Measurements from ENCODE around the gene LAMA2.

The LAMA2 gene

GRCh38 chr6:129099696-129100095 is 216.8 kb downstream of the LAMA2 start:
- Histone ChIP-seq H3K36me3 (ENCODE audit: insufficient read depth, low read length) (no peaks in the 10 kb centered on the region), H3K4me1 (ENCODE audit: insufficient read depth, low read length) (no peaks in the 10 kb centered on the region), H3K9ac (ENCODE audit: low read depth, low read length) (no peak overlapping the region), H3K9me3 (ENCODE audit: control insufficient read depth, insufficient read depth, low read length) (no peaks in the 10 kb centered on the region)

GRCh38 chr6:129100164-129100563 is 217.2 kb downstream of the LAMA2 start:
- Histone ChIP-seq H3K9ac (ENCODE audit: low read depth, low read length) (no peak overlapping the region), H3K4me1 (ENCODE audit: insufficient read depth, low read length) (peaks cover 3% of the 10 kb centered on the region; the same call in 1 of the 2 replicates), H3K36me3 (ENCODE audit: insufficient read depth, low read length) (no peaks in the 10 kb centered on the region), H3K9me3 (ENCODE audit: control insufficient read depth, insufficient read depth, low read length) (no peaks in the 10 kb centered on the region)

- H3K9ac ChIP-seq (ENCODE audit: low read depth, low read length), result no peak overlapping the region
- no peaks in the 10 kb centered on the region for H3K36me3 ChIP-seq (ENCODE audit: insufficient read depth, low read length)
- H3K4me1 ChIP-seq (ENCODE audit: insufficient read depth, low read length), result peaks cover 14% of the 10 kb centered on the region
- H3K9me3 ChIP-seq (ENCODE audit: control insufficient read depth, insufficient read depth, low read length), result no peaks in the 10 kb centered on the region
Measured at GRCh38 chr6:129102741-129103140, 219.8 kb downstream of the LAMA2 start.

- no peaks in the 10 kb centered on the region for H3K36me3 ChIP-seq (ENCODE audit: insufficient read depth, low read length)
- no peak overlapping the region for H3K9ac ChIP-seq (ENCODE audit: low read depth, low read length)
- H3K9me3 ChIP-seq (ENCODE audit: control insufficient read depth, insufficient read depth, low read length), result no peaks in the 10 kb centered on the region
- peaks cover 14% of the 10 kb centered on the region for H3K4me1 ChIP-seq (ENCODE audit: insufficient read depth, low read length)
Measured at GRCh38 chr6:129104131-129104530, 221.2 kb downstream of the LAMA2 start.

GRCh38 chr6:129104560-129104959 is 221.6 kb downstream of the LAMA2 start:
- Histone ChIP-seq H3K9me3 (ENCODE audit: control insufficient read depth, insufficient read depth, low read length) (no peaks in the 10 kb centered on the region), H3K36me3 (ENCODE audit: insufficient read depth, low read length) (no peaks in the 10 kb centered on the region), H3K9ac (ENCODE audit: low read depth, low read length) (no peak overlapping the region), H3K4me1 (ENCODE audit: insufficient read depth, low read length) (peaks cover 14% of the 10 kb centered on the region)

- Histone ChIP-seq H3K36me3 (ENCODE audit: insufficient read depth, low read length) (no peaks in the 10 kb centered on the region), H3K9ac (ENCODE audit: low read depth, low read length) (no peak overlapping the region), H3K9me3 (ENCODE audit: control insufficient read depth, insufficient read depth, low read length) (no peaks in the 10 kb centered on the region), H3K4me1 (ENCODE audit: insufficient read depth, low read length) (peaks cover 14% of the 10 kb centered on the region)
Measured at GRCh38 chr6:129105035-129105434, 222.1 kb downstream of the LAMA2 start.

GRCh38 chr6:129105793-129106192 is 222.9 kb downstream of the LAMA2 start:
- Histone ChIP-seq H3K9me3 (ENCODE audit: control insufficient read depth, insufficient read depth, low read length) (no peaks in the 10 kb centered on the region), H3K36me3 (ENCODE audit: insufficient read depth, low read length) (no peaks in the 10 kb centered on the region), H3K9ac (ENCODE audit: low read depth, low read length) (no peak overlapping the region), H3K4me1 (ENCODE audit: insufficient read depth, low read length) (peaks cover 14% of the 10 kb centered on the region)

GRCh38 chr6:129108337-129108736 is 225.4 kb downstream of the LAMA2 start:
- Histone ChIP-seq H3K4me1 (ENCODE audit: insufficient read depth, low read length) (peaks cover 14% of the 10 kb centered on the region), H3K9ac (ENCODE audit: low read depth, low read length) (no peak overlapping the region), H3K9me3 (ENCODE audit: control insufficient read depth, insufficient read depth, low read length) (no peaks in the 10 kb centered on the region), H3K36me3 (ENCODE audit: insufficient read depth, low read length) (no peaks in the 10 kb centered on the region)

GRCh38 chr6:129110690-129111343 is 227.9 kb downstream of the LAMA2 start:
- no peaks in the 10 kb centered on the region for H3K9me3 ChIP-seq (ENCODE audit: control insufficient read depth, insufficient read depth, low read length)
- no peak overlapping the region for H3K9ac ChIP-seq (ENCODE audit: low read depth, low read length)
- no peaks in the 10 kb centered on the region for H3K36me3 ChIP-seq (ENCODE audit: insufficient read depth, low read length)
- H3K4me1 ChIP-seq (ENCODE audit: insufficient read depth, low read length), result peaks cover 5% of the 10 kb centered on the region

GRCh38 chr6:129111346-129111745 is 228.4 kb downstream of the LAMA2 start:
- no peaks in the 10 kb centered on the region for H3K9me3 ChIP-seq (ENCODE audit: control insufficient read depth, insufficient read depth, low read length)
- H3K4me1 ChIP-seq (ENCODE audit: insufficient read depth, low read length), result peaks cover 5% of the 10 kb centered on the region
- H3K36me3 ChIP-seq (ENCODE audit: insufficient read depth, low read length), result no peaks in the 10 kb centered on the region
- no peak overlapping the region for H3K9ac ChIP-seq (ENCODE audit: low read depth, low read length)

- Histone ChIP-seq H3K36me3 (ENCODE audit: insufficient read depth, low read length) (no peaks in the 10 kb centered on the region), H3K4me1 (ENCODE audit: insufficient read depth, low read length) (peaks cover 5% of the 10 kb centered on the region; the same call in 1 of the 2 replicates), H3K9ac (ENCODE audit: low read depth, low read length) (no peak overlapping the region), H3K9me3 (ENCODE audit: control insufficient read depth, insufficient read depth, low read length) (no peaks in the 10 kb centered on the region)
Measured at GRCh38 chr6:129111853-129112252, 228.9 kb downstream of the LAMA2 start.

- no peak overlapping the region for H3K9ac ChIP-seq (ENCODE audit: low read depth, low read length)
- no peaks in the 10 kb centered on the region for H3K9me3 ChIP-seq (ENCODE audit: control insufficient read depth, insufficient read depth, low read length)
- H3K4me1 ChIP-seq (ENCODE audit: insufficient read depth, low read length), result no peaks in the 10 kb centered on the region
- H3K36me3 ChIP-seq (ENCODE audit: insufficient read depth, low read length), result no peaks in the 10 kb centered on the region
Measured at GRCh38 chr6:129112591-129112990, 229.7 kb downstream of the LAMA2 start.

GRCh38 chr6:129113637-129114036 is 230.7 kb downstream of the LAMA2 start:
- H3K9ac ChIP-seq (ENCODE audit: low read depth, low read length), result no peak overlapping the region
- no peaks in the 10 kb centered on the region for H3K36me3 ChIP-seq (ENCODE audit: insufficient read depth, low read length)
- no peaks in the 10 kb centered on the region for H3K4me1 ChIP-seq (ENCODE audit: insufficient read depth, low read length)
- H3K9me3 ChIP-seq (ENCODE audit: control insufficient read depth, insufficient read depth, low read length), result no peaks in the 10 kb centered on the region

GRCh38 chr6:129114636-129115391 is 231.9 kb downstream of the LAMA2 start:
- Histone ChIP-seq H3K9me3 (ENCODE audit: control insufficient read depth, insufficient read depth, low read length) (no peaks in the 10 kb centered on the region), H3K9ac (ENCODE audit: low read depth, low read length) (no peak overlapping the region), H3K36me3 (ENCODE audit: insufficient read depth, low read length) (no peaks in the 10 kb centered on the region), H3K4me1 (ENCODE audit: insufficient read depth, low read length) (no peaks in the 10 kb centered on the region)

GRCh38 chr6:129115471-129115870 is 232.5 kb downstream of the LAMA2 start:
- Histone ChIP-seq H3K4me1 (ENCODE audit: insufficient read depth, low read length) (no peaks in the 10 kb centered on the region), H3K9ac (ENCODE audit: low read depth, low read length) (no peak overlapping the region), H3K36me3 (ENCODE audit: insufficient read depth, low read length) (no peaks in the 10 kb centered on the region), H3K9me3 (ENCODE audit: control insufficient read depth, insufficient read depth, low read length) (no peaks in the 10 kb centered on the region)

Data from ES-I3 (cell line).